Endothelial cell of hepatic sinusoid (primary cell): ENCODE results near the gene CPEB1.

Source experiments
- in situ Hi-C: cut with HindIII; loops from 2 replicates; pipeline ENCODE4 v1.10.0; 2017; ENCODE audit warnings: low sequenced_read_pairs

CPEB1 gene

DNA sequence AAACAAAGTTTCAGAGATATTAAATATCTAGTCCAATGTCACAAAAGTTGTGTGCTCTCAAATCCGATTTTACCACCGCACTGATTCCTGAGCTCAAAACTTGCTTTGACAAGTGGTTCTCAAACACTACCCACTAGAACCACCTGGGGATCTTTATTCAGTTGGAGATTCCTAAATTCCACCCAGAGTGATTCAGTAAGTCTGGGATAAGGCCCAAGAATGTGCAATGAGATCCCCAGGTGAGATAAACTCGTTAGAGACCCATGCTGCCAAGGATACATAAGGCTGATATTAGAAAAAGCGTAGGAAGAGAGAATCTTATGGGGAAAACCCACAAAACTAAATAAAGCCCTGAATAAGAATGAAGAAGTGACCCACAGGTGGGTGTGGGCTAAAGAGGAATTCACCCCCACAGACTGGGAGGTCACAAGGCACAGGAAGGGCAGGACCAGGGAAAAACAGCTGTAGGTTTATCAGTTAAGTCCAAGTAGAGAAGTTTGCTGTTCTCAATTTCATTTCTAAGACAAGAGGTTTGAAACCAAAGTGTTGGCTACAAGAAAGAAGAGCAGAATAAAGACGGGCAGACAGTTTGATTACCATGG, 95.4 kb downstream of the CPEB1 start:
- in situ Hi-C loops, result no loop called here

- in situ Hi-C loops, result loop anchor here (25.0 kb wide), 5 partner anchors 138 to 813 kb away; partner anchors contain the start of gene MEX3B
Observed at GRCh38 chr15:82549199-82549665, 97.9 kb downstream of the CPEB1 start.

GRCh38 chr15:82548700-82549099, 98.5 kb downstream of the CPEB1 start:
- in situ Hi-C loops, result loop anchor here (25.0 kb wide), 5 partner anchors 139 to 814 kb away; partner anchors contain the start of gene MEX3B

DNA sequence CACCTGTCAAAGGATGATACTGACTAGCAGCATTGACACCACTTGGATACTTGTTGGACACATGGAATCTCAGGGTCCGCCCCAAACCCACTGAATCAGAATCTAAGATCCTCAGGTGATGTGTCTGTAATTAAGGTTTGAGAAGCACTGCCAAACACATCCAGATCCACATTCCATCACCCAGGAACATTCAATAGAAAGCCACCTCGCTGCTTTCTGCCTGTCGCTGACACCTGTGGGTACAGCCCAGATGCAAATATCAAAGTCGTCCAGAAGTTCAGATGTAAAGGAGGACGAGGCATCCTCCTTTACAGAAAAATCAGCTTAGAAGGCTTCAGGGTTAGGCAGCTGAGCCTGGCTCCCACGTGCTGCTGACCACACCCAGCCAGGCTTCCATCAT, 101.7 kb downstream of the CPEB1 start:
- in situ Hi-C loops, result loop anchor here (25.0 kb wide), 5 partner anchors 142 to 817 kb away; partner anchors contain the start of gene MEX3B

GRCh38 chr15:82545002-82545401, 102.2 kb downstream of the CPEB1 start:
- in situ Hi-C loops, result loop anchor here (25.0 kb wide), 5 partner anchors 142 to 817 kb away; partner anchors contain the start of gene MEX3B

DNA sequence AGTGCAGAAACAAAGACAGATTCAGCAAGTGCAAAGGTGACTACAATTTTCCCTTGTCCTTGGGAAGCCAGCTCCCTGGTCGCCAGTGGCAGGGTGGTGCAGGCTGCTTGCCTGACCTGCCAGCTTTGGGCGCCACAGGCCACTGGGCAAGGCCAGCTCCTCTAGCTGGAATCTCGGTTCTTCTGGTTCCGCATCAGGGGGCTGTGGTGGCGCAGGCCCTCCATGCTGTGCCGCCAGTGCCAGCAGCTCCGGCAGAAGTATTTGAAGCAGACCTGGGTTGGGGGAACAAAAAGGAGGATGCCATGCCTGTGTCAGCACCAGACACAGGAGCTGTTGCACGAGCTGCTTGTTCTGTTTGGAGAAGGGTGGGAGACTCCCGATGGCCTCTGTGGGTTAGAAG, 102.7 kb downstream of the CPEB1 start:
- in situ Hi-C loops, result loop anchor here (25.0 kb wide), 5 partner anchors 143 to 818 kb away; partner anchors contain the start of gene MEX3B

DNA sequence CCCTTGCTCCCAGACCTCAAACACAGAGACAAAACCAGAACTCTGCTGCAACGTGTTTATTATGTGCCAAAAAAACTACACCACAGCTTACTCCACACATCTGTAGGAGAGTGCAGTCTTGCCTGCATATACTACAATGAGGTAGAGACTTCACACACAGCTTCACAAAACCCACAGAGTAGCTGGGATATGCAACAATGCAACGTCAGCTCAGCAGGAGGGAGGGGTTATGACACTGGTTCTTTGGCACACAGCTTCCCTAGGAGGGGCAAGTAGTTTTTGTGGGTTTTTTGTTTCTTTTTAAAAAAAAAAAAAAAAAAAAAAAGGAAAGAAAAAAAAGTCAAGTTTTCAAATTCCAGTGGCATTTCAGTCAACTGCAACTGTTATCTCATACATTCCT, 104.0 kb downstream of the CPEB1 start:
- in situ Hi-C loops, result loop anchor here (25.0 kb wide), 5 partner anchors 144 to 819 kb away; partner anchors contain the start of gene MEX3B

- in situ Hi-C loops, result loop anchor here (25.0 kb wide), 5 partner anchors 146 to 821 kb away; partner anchors contain the start of gene MEX3B
Observed at GRCh38 chr15:82540984-82541431, 106.2 kb downstream of the CPEB1 start.

DNA sequence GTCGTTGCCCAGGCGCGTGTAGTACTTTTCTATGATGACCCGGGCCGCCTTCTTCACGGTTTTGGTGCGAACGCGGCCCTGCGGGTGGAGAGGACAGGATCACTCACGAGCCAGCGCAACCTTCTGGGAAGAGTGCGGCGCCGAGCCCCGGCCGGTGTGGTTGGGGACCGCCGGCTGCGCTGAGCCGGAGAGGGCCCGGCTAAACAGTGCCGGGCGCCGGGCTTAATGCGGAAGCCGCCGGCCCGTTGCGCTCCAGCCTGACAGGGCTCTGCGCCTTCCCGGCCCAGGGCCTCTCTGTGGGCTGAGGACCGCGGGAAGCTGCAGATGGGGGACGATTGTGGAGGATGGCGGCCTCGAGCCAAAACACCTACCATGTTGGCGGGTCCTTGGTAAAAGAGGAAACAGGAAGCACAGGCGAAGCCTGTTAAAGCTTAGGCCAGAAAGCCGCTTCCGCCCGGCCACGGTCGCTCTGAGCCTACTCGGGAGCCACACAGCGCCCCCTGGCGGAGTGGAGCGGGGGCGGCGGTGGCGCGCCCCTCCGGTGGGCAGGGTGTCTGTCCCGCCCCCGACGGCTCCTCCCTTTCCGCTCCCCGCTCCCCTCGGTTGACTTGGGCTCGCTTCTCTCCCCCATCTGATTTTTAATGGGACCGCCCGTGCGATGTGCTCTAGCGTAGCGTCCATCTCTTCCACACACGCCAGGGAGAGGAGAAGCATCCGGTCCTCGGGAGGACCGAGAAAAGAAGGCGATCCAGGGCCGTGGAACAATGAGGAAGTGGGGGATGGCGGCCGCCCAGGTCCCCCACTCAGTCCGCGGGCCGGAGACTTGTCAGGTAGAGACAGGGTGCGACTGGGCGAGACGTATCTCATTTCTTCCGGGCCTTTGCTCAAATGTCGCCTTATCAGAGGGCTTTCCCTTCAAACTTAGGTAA, 106.8 kb downstream of the CPEB1 start, which contains the start of gene RPS17:
TSS of gene RPS17 (minus strand) at position 403 of the 929 bp plus-strand sequence. CDS start at position 374, 29 bp downstream.
- in situ Hi-C loops, result loop anchor here (25.0 kb wide), 5 partner anchors 147 to 822 kb away; partner anchors contain the start of gene MEX3B

- in situ Hi-C loops, result loop anchor here (25.0 kb wide), 5 partner anchors 148 to 823 kb away; partner anchors contain the start of gene MEX3B
Observed at GRCh38 chr15:82539691-82540054, 107.5 kb downstream of the CPEB1 start.

- in situ Hi-C loops, result loop anchor here (25.0 kb wide), 5 partner anchors 148 to 823 kb away; partner anchors contain the start of gene MEX3B
Observed at GRCh38 chr15:82538961-82539690, 108.0 kb downstream of the CPEB1 start.

- in situ Hi-C loops, result loop anchor here (25.0 kb wide), 5 partner anchors 150 to 825 kb away; partner anchors contain the start of gene MEX3B
Observed at GRCh38 chr15:82537351-82537908, 109.7 kb downstream of the CPEB1 start.

GRCh38 chr15:82536409-82537350, 110.5 kb downstream of the CPEB1 start:
- in situ Hi-C loops, result loop anchor here (25.0 kb wide), 5 partner anchors 151 to 826 kb away; partner anchors contain the start of gene MEX3B

GRCh38 chr15:82535566-82536408, 111.4 kb downstream of the CPEB1 start:
- in situ Hi-C loops, result loop anchor here (25.0 kb wide), 5 partner anchors 152 to 827 kb away; partner anchors contain the start of gene MEX3B

- in situ Hi-C loops, result loop anchor here (25.0 kb wide), 5 partner anchors 152 to 827 kb away; partner anchors contain the start of gene MEX3B
Observed at GRCh38 chr15:82535151-82535550, 112.0 kb downstream of the CPEB1 start.

DNA sequence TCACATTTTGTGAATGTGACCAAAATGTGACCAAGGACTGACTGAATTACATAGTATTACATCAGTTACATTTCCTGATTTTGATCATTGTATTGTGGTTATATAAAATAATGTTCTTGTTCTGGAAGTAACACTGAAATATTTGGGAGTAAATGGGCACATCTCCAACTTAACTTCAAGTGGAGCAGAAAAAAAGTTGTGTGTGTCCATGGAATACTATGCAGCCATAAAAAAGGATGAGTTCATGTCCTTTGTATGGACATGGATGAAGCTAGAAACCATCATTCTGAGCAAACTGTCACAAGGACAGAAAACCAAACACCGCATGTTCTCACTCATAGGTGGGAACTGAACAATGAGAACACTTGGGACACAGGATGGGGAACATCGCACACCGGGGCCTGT, 112.7 kb downstream of the CPEB1 start:
- in situ Hi-C loops, result loop anchor here (25.0 kb wide), 5 partner anchors 153 to 828 kb away; partner anchors contain the start of gene MEX3B

DNA sequence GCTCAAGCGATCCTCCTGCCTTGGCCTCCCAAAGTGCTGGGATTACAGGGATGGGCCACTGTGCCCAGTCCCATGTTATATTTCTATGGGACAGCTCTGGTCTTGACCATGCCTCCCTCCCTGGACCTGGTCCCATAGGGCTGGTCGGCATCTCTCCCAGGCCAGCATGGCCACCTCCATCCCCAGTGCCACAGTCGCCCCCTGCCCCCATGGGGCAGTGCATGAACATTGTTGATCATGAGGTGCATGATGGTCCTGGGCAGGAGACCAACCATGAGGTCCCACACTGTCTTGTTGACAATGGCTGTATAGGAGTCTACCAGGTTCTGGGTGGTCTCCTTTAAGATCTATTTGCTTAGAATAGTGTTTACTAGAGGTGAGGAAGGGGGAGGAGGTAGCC, 113.4 kb downstream of the CPEB1 start:
- in situ Hi-C loops, result loop anchor here (25.0 kb wide), 5 partner anchors 154 to 828 kb away; partner anchors contain the start of gene MEX3B
